Kidney (tissue), 14 donors: ENCODE results near the gene FBXW5. TPM values are rescaled to one million over a fixed set of nuclear protein-coding genes. Genes with fewer than 3 reads are reported as not detected.

Experiments used
- DNase-seq, 5 donors: peaks; one replicate each; pipeline ENCODE4 v3.0.0-alpha.2; 2013 to 2020
- FAIRE-seq: peaks from 2 replicates; lab custom pipeline; 2012; peaks lifted over from hg19 to GRCh38; lab: Jason Lieb, UNC
- H3K27ac ChIP-seq, 2 donors: one replicate each; pipeline ENCODE4 v1.7.0; 2013; ENCODE audit warnings: low read depth in 2 of 2, low read length in 2 of 2, inconsistent platforms in 1 of 2
- H3K27me3 ChIP-seq: one replicate; pipeline ENCODE4 v1.7.1; 2013; ENCODE audit warnings: low read length, inconsistent platforms; ENCODE audit not compliant: control insufficient read depth, insufficient read depth
- H3K36me3 ChIP-seq, 3 donors: one replicate each; pipeline versions ENCODE4 v1.7.0 to v1.7.1; 2013; ENCODE audit warnings: low read length in 3 of 3, control low read depth in 1 of 3, inconsistent platforms in 1 of 3; ENCODE audit not compliant: insufficient read depth in 3 of 3, control insufficient read depth in 2 of 3
- H3K4me1 ChIP-seq, 3 donors: one replicate each; pipeline versions ENCODE4 v1.7.0 to v1.7.1; 2013; ENCODE audit warnings: low read length in 3 of 3, inconsistent platforms in 1 of 3, low read depth in 1 of 3; ENCODE audit not compliant: control insufficient read depth in 2 of 3, insufficient read depth in 2 of 3
- H3K4me3 ChIP-seq, 3 donors: one replicate each; pipeline versions ENCODE4 v1.7.0 to v1.8.1; 2013; ENCODE audit warnings: low read length in 3 of 3, control low read depth in 1 of 3, inconsistent platforms in 1 of 3
- H3K9ac ChIP-seq, 3 donors: one replicate each; pipeline versions ENCODE4 v1.7.0 to v1.7.1; 2013; ENCODE audit warnings: low read length in 3 of 3, control low read depth in 1 of 3, inconsistent platforms in 1 of 3
- H3K9me3 ChIP-seq, 3 donors: one replicate each; pipeline versions ENCODE4 v1.7.0 to v1.7.1; 2013; ENCODE audit warnings: low read length in 3 of 3, control low read depth in 1 of 3, inconsistent platforms in 1 of 3; ENCODE audit not compliant: control insufficient read depth in 2 of 3, insufficient read depth in 1 of 3
- intact Hi-C: fragments of 100-400 bp; cut with DNase I; formaldehyde crosslinking; loops from one replicate; pipeline ENCODE4 v1.11.1; 2022
- polyA plus RNA-seq: library from polyadenylated mRNA; stranded (reverse); fragments of 350-450 nt; fragmentation: Illumina TruSeq; extraction: RNeasy Lipid Tissue Mini Kit (QIAGEN cat#74804); gene quantifications from one replicate; pipeline ENCODE4 v1.2.3, GENCODE V29; 2014; ENCODE audit warnings: low read depth, low replicate concordance; ENCODE audit not compliant: insufficient read depth
- total RNA-seq: library from RNA; stranded (reverse); fragmentation: NEBNext Ultra II Directional; extraction: Animal tissue kit (Norgen Biotek cat#: 25700); gene quantifications from one replicate; pipeline ENCODE4 v1.2.1, GENCODE V29; 2021
- TF ChIP-seq, protein P1 (sequence below): IDR thresholded peaks from 3 replicates; pipeline ENCODE4 v1.5.1; 2012; ENCODE audit warnings: mild to moderate bottlenecking, moderate library complexity, borderline replicate concordance; ENCODE audit not compliant: insufficient read depth; ENCODE audit errors: extremely low read depth
- donor health status: control.
- donor health status: control.
- donor health status: control.
- donor health status: control.
- donor health status: control.
- donor health status: DM: yes; HTN: yes; CAD: no.
- donor health status: Normal renal cell carcinoma (clear cell type).

The FBXW5 gene
- total and polyA plus RNA-seq, 2 donors from 2014 or later: 92.5 to 97.2 TPM

DNA sequence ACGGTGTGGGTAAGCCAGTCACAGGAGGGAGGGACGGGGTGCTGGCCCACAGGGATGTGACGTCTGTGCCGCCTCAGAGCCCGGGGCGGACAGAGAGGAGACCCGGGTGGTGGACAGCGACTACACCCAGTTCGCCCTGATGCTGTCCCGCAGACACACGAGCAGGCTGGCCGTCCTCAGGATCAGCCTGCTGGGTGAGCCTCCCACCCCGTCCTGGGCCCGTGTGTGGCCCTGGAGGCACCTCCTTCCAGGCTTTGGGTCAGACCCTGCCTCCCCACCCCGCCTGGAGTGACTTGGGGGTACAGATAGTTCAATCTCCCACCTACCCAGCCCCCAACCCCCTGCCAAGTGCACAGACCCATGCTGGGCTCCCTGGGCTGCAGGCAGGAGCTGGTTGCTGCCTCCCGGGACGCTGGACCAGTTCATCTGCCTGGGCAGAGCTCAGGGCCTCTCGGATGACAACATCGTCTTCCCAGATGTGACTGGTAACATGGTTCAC lies 9.3 kb upstream of the FBXW5 start:
- no peak overlapping the region for H3K4me3 ChIP-seq
- peak in 2 of 5 donors; percentile 50 to 74 for DNase-seq
- TF ChIP-seq, protein P1, sequence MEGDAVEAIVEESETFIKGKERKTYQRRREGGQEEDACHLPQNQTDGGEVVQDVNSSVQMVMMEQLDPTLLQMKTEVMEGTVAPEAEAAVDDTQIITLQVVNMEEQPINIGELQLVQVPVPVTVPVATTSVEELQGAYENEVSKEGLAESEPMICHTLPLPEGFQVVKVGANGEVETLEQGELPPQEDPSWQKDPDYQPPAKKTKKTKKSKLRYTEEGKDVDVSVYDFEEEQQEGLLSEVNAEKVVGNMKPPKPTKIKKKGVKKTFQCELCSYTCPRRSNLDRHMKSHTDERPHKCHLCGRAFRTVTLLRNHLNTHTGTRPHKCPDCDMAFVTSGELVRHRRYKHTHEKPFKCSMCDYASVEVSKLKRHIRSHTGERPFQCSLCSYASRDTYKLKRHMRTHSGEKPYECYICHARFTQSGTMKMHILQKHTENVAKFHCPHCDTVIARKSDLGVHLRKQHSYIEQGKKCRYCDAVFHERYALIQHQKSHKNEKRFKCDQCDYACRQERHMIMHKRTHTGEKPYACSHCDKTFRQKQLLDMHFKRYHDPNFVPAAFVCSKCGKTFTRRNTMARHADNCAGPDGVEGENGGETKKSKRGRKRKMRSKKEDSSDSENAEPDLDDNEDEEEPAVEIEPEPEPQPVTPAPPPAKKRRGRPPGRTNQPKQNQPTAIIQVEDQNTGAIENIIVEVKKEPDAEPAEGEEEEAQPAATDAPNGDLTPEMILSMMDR: no peak
- no peaks in the 10 kb centered on the region for H3K36me3 ChIP-seq
- H3K27me3 ChIP-seq: no peaks in the 10 kb centered on the region
- no peak for FAIRE-seq
- no peaks in the 10 kb centered on the region for H3K9me3 ChIP-seq
- H3K9ac ChIP-seq: no peak overlapping the region
- H3K4me1 ChIP-seq: peaks cover 0 to 8% (median 4%) of the 10 kb centered on the region in 3 donors
- no peak overlapping the region for H3K27ac ChIP-seq
- intact Hi-C loops: loop anchor here (10.0 kb wide), 1 partner anchor 71 kb away; the partner anchor contains the start of gene ABCA2

GRCh38 chr9:136952876-136953770 lies 8.6 kb upstream of the FBXW5 start:
- no peak for FAIRE-seq
- TF ChIP-seq, protein P1: no peak
- DNase-seq: peak in 3 of 5 donors; percentile 38 to 69 (median 56)
- Histone ChIP-seq H3K36me3 (no peaks in the 10 kb centered on the region), H3K4me1 (peaks cover 0 to 10% (median 5%) of the 10 kb centered on the region in 3 donors), H3K4me3 (no peak overlapping the region), H3K27ac (no peak overlapping the region), H3K9ac (no peak overlapping the region), H3K27me3 (no peaks in the 10 kb centered on the region), H3K9me3 (no peaks in the 10 kb centered on the region)
- intact Hi-C loops: loop anchor here (10.0 kb wide), 1 partner anchor 72 kb away; the partner anchor contains the start of gene ABCA2

GRCh38 chr9:136952321-136952850 lies 7.8 kb upstream of the FBXW5 start:
- H3K27me3 ChIP-seq: no peaks in the 10 kb centered on the region
- peaks cover 0 to 14% (median 9%) of the 10 kb centered on the region in 3 donors for H3K4me1 ChIP-seq
- H3K4me3 ChIP-seq: no peak overlapping the region
- no peak overlapping the region for H3K9ac ChIP-seq
- H3K36me3 ChIP-seq: no peaks in the 10 kb centered on the region
- TF ChIP-seq, protein P1: no peak
- intact Hi-C loops: loop anchor here (10.0 kb wide), 1 partner anchor 72 kb away; the partner anchor contains the start of gene ABCA2
- DNase-seq: peak in 2 of 5 donors; percentile 39 to 77
- no peak overlapping the region for H3K27ac ChIP-seq
- no peak for FAIRE-seq
- no peaks in the 10 kb centered on the region for H3K9me3 ChIP-seq
